Measurements from ENCODE around the gene RNF141.

Gene RNF141

DNA sequence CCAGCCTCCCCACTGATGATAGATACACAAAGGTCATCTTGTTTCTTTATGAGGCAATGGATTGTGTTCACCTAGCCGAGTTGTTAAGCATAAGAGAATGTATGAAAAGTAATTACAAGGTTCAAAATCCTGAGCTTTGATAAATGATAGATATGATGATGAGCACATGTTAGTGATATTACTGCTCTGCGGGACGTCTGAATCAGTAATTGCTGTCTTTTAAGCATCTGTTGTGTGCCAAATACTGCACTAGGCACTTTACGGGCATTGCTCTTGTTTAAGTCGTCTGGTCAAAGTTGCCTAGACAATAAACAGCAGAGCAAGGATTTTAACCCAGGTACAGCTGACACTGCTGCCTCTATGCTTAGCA lies 559 bp upstream of the RNF141 start:
- Histone ChIP-seq H3K27ac (peak overlapping the region; percentile 92), H3K9me3 (no peaks in the 10 kb centered on the region), H3K4me1 (peaks cover 0 to 37% (median 15%) of the 10 kb centered on the region in 4 donors), H3K36me3 (no peaks in the 10 kb centered on the region), H3K27me3 (no peaks in the 10 kb centered on the region), H3K4me3 (peak overlapping the region; percentile 88 to 89)
- intact Hi-C loops (cut with DNase I; ENCODE audit: low total_unique reads) = no loop called here
- no peak for TF ChIP-seq CTCF (IDR thresholded peaks at IDR 0.05)
- DNase-seq = no peak

- H3K4me1 ChIP-seq = peaks cover 0 to 47% (median 20%) of the 10 kb centered on the region in 4 donors
- intact Hi-C loops (cut with DNase I; ENCODE audit: low total_unique reads) = no loop called here
- peak overlapping the region; percentile 92 for H3K27ac ChIP-seq
- no peak for DNase-seq
- TF ChIP-seq CTCF (IDR thresholded peaks at IDR 0.05) = no peak
- H3K9me3 ChIP-seq = no peaks in the 10 kb centered on the region
- no peaks in the 10 kb centered on the region for H3K27me3 ChIP-seq
- no peaks in the 10 kb centered on the region for H3K36me3 ChIP-seq
- peak overlapping the region; percentile 88 to 89 for H3K4me3 ChIP-seq
Observed at GRCh38 chr11:10540546-10540914, 457 bp downstream of the RNF141 start.

DNA sequence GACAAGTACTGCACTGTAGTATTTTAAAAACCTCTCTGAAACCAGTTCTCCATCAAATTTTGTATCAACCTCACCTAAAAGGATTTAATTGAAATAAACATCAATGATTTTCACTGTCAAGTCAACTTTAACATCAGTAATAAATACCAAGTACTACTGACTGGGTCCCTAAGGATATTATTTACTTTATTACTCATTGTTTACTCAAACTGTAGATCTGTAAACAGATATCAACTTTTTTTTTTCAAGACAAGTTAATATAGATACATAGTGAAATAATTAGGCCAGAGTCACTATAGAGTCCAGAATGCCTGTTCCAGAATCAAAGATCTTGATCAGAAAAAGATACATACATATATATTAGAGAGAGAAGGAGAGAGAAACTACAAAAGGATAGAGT lies 1.6 kb downstream of the RNF141 start:
- no peaks in the 10 kb centered on the region for H3K9me3 ChIP-seq
- no peak for TF ChIP-seq CTCF (IDR thresholded peaks at IDR 0.05)
- peak overlapping the region in 1 of 2 donors; percentile 92 for H3K27ac ChIP-seq
- peak overlapping the region; percentile 88 to 89 for H3K4me3 ChIP-seq
- intact Hi-C loops (cut with DNase I; ENCODE audit: low total_unique reads) = no loop called here
- H3K27me3 ChIP-seq = no peaks in the 10 kb centered on the region
- DNase-seq = no peak
- H3K36me3 ChIP-seq = no peaks in the 10 kb centered on the region
- peaks cover 0 to 49% (median 21%) of the 10 kb centered on the region in 4 donors for H3K4me1 ChIP-seq

DNA sequence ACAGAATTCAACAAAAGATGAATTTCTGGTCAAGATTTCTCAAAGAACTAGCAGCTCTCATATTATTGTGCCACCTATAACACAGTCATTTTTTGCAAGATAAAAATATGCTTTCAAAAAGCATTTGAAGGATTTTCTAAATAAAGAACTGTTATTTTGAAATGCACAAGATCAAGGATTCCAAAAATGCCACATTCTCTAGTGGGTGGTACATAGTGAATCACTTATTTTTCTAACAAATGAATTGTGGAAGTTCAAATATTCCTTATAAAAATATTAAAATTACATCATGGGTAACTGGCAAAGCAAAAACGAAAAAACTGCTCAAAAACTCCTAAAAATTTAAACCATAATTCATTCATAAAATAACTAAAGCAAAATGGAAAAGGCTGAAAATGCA lies 2.1 kb downstream of the RNF141 start:
- no peak for DNase-seq
- H3K27me3 ChIP-seq = no peaks in the 10 kb centered on the region
- TF ChIP-seq CTCF (IDR thresholded peaks at IDR 0.05) = no peak
- intact Hi-C loops (cut with DNase I; ENCODE audit: low total_unique reads) = no loop called here
- no peaks in the 10 kb centered on the region for H3K9me3 ChIP-seq
- H3K27ac ChIP-seq = peak overlapping the region in 1 of 2 donors; percentile 92
- H3K4me3 ChIP-seq = no peak overlapping the region
- peaks cover 0 to under 1% (median 0%) of the 10 kb centered on the region in 3 donors for H3K36me3 ChIP-seq
- H3K4me1 ChIP-seq = peaks cover 0 to 49% (median 21%) of the 10 kb centered on the region in 4 donors

DNA sequence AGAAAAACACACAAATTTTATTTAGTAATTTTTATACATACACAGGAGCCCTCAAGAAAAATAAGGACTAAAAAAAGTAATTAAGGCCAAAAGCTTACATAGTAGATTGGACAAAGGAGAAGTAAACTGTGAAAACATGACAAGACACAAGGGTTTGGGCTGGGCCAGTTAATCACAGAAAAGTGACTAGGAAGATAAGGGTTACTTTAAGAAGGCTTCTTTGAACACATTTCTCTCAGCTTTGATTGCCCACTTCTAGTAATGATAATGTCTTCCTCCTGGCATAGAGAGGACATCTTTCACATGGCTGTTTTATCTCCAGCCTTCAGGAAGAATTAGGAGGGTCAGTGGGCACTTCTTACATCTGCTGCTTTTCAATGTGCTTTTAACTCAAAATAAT lies 3.4 kb downstream of the RNF141 start:
- Histone ChIP-seq H3K9me3 (no peaks in the 10 kb centered on the region), H3K4me3 (no peak overlapping the region), H3K27ac (peak overlapping the region; percentile 27 to 92), H3K27me3 (no peaks in the 10 kb centered on the region), H3K4me1 (peaks cover 0 to 49% (median 21%) of the 10 kb centered on the region in 4 donors), H3K36me3 (peaks cover 6 to 12% (median 6%) of the 10 kb centered on the region in 3 donors)
- intact Hi-C loops (cut with DNase I; ENCODE audit: low total_unique reads) = no loop called here
- no peak for TF ChIP-seq CTCF (IDR thresholded peaks at IDR 0.05)
- DNase-seq = no peak

- intact Hi-C loops (cut with DNase I; ENCODE audit: low total_unique reads) = no loop called here
- Histone ChIP-seq H3K27ac (no peak overlapping the region), H3K4me3 (no peak overlapping the region), H3K27me3 (no peaks in the 10 kb centered on the region), H3K4me1 (peaks cover 0 to 40% (median 18%) of the 10 kb centered on the region in 4 donors), H3K36me3 (peaks cover 20 to 28% (median 21%) of the 10 kb centered on the region in 3 donors), H3K9me3 (no peaks in the 10 kb centered on the region)
- no peak for TF ChIP-seq CTCF (IDR thresholded peaks at IDR 0.05)
- no peak for DNase-seq
Observed at GRCh38 chr11:10534316-10534715, 6.7 kb downstream of the RNF141 start.

Measured in tibial artery (tissue), 4 donors.